Measurements from ENCODE around the gene STOX2.

The STOX2 gene

GRCh38 chr4:183905081-183905592 is at the start of gene STOX2:
STOX2 (plus strand) TSS chr4:183905307; CDS start chr4:183906791, 1,484 bp downstream.
- DNase-seq (ENCODE audit: low spot score), result peak; percentile 84

- DNase-seq (ENCODE audit: low spot score), result no peak
Observed at GRCh38 chr4:183855323-183856190, 49.5 kb upstream of the STOX2 start.

- no peak for DNase-seq (ENCODE audit: low spot score)
Observed at GRCh38 chr4:183857040-183857439, 48.1 kb upstream of the STOX2 start.

GRCh38 chr4:183858011-183858615 is 47.0 kb upstream of the STOX2 start:
- DNase-seq (ENCODE audit: low spot score), result no peak

GRCh38 chr4:183860119-183860518 is 45.0 kb upstream of the STOX2 start:
- no peak for DNase-seq (ENCODE audit: low spot score)

GRCh38 chr4:183860731-183861130 is 44.4 kb upstream of the STOX2 start:
- DNase-seq (ENCODE audit: low spot score), result no peak

- DNase-seq (ENCODE audit: low spot score), result no peak
Observed at GRCh38 chr4:183861426-183861825, 43.7 kb upstream of the STOX2 start.

GRCh38 chr4:183863155-183863825 is 41.8 kb upstream of the STOX2 start:
- DNase-seq (ENCODE audit: low spot score), result no peak

- DNase-seq (ENCODE audit: low spot score), result no peak
Observed at GRCh38 chr4:183867247-183867646, 37.9 kb upstream of the STOX2 start.

GRCh38 chr4:183870997-183871396 is 34.1 kb upstream of the STOX2 start:
- DNase-seq (ENCODE audit: low spot score), result no peak

GRCh38 chr4:183871581-183871980 is 33.5 kb upstream of the STOX2 start:
- no peak for DNase-seq (ENCODE audit: low spot score)

- DNase-seq (ENCODE audit: low spot score), result no peak
Observed at GRCh38 chr4:183872531-183872930, 32.6 kb upstream of the STOX2 start.

GRCh38 chr4:183873409-183874185 is 31.5 kb upstream of the STOX2 start:
- no peak for DNase-seq (ENCODE audit: low spot score)

- no peak for DNase-seq (ENCODE audit: low spot score)
Observed at GRCh38 chr4:183875251-183875825, 29.8 kb upstream of the STOX2 start.

GRCh38 chr4:183876268-183876934 is 28.7 kb upstream of the STOX2 start:
- peak; percentile 81 for DNase-seq (ENCODE audit: low spot score)

- no peak for DNase-seq (ENCODE audit: low spot score)
Observed at GRCh38 chr4:183878251-183878970, 26.7 kb upstream of the STOX2 start.

GRCh38 chr4:183885205-183885720 is 19.8 kb upstream of the STOX2 start:
- DNase-seq (ENCODE audit: low spot score), result no peak

- DNase-seq (ENCODE audit: low spot score), result no peak
Observed at GRCh38 chr4:183887351-183887750, 17.8 kb upstream of the STOX2 start.

- DNase-seq (ENCODE audit: low spot score), result no peak
Observed at GRCh38 chr4:183888564-183888963, 16.5 kb upstream of the STOX2 start.

- DNase-seq (ENCODE audit: low spot score), result no peak
Observed at GRCh38 chr4:183889190-183889589, 15.9 kb upstream of the STOX2 start.
